Liver (tissue), 9 donors: ENCODE results near the gene RELCH. TPM values are rescaled to one million over a fixed set of nuclear protein-coding genes. Genes with fewer than 3 reads are reported as not detected.

Experiments
- DNase-seq: peaks from one replicate; pipeline ENCODE4 v3.0.0-alpha.2; 2017; ENCODE audit warnings: low spot score
- H3K27ac ChIP-seq, 2 donors: one replicate each; pipeline ENCODE4 v1.7.0; 2013; ENCODE audit warnings: inconsistent platforms in 2 of 2, low read length in 2 of 2, control low read depth in 1 of 2, low read depth in 1 of 2, mild to moderate bottlenecking in 1 of 2
- H3K27me3 ChIP-seq, 4 donors: one replicate each; pipeline versions ENCODE4 v1.6.1 to v1.7.0; 2013; ENCODE audit warnings: low read length in 3 of 4, inconsistent platforms in 1 of 4, mild to moderate bottlenecking in 1 of 4, moderate library complexity in 1 of 4; ENCODE audit not compliant: control insufficient read depth in 4 of 4, insufficient read depth in 4 of 4
- H3K36me3 ChIP-seq, 4 donors: one replicate each; pipeline versions ENCODE4 v1.6.1 to v1.7.0; 2013; ENCODE audit warnings: low read length in 3 of 4, mild to moderate bottlenecking in 3 of 4, low read depth in 1 of 4, moderate library complexity in 1 of 4; ENCODE audit not compliant: control insufficient read depth in 4 of 4, insufficient read depth in 3 of 4
- H3K4me1 ChIP-seq, 4 donors: one replicate each; pipeline versions ENCODE4 v1.6.1 to v1.7.0; 2013; ENCODE audit warnings: low read length in 3 of 4, mild to moderate bottlenecking in 3 of 4, moderate library complexity in 1 of 4; ENCODE audit not compliant: control insufficient read depth in 4 of 4, insufficient read depth in 4 of 4
- H3K4me3 ChIP-seq, 3 donors: one replicate each; pipeline versions ENCODE4 v1.6.1 to v1.7.0; 2013; ENCODE audit warnings: low read length in 3 of 3, control low read depth in 1 of 3, low read depth in 1 of 3, mild to moderate bottlenecking in 1 of 3
- H3K9ac ChIP-seq, 2 donors: one replicate each; pipeline ENCODE4 v1.7.0; 2013; ENCODE audit warnings: low read length in 2 of 2, mild to moderate bottlenecking in 2 of 2, moderate library complexity in 2 of 2, control low read depth in 1 of 2, low read depth in 1 of 2
- H3K9me3 ChIP-seq, 4 donors: one replicate each; pipeline versions ENCODE4 v1.6.1 to v1.7.0; 2013; ENCODE audit warnings: low read length in 3 of 4; ENCODE audit not compliant: control insufficient read depth in 4 of 4
- EGR1 ChIP-seq, 2 donors: IDR thresholded peaks; 2 replicates each; pipeline ENCODE4 v1.6.1; 2016 to 2018; ENCODE audit warnings: antibody characterized with exemption in 2 of 2, low read depth in 2 of 2
- FOXA1 ChIP-seq: IDR thresholded peaks from 2 replicates; pipeline ENCODE4 v1.6.1; 2016; ENCODE audit warnings: antibody characterized with exemption
- FOXA2 ChIP-seq: IDR thresholded peaks from 2 replicates; pipeline ENCODE4 v1.6.1; 2016; ENCODE audit warnings: antibody characterized with exemption
- GABPA ChIP-seq, 2 donors: IDR thresholded peaks in 1 of 2; conservative IDR thresholded peaks in 1 of 2; 2 replicates each; pipeline ENCODE4 v1.6.1; 2016; ENCODE audit warnings: antibody characterized with exemption in 2 of 2, mild to moderate bottlenecking in 1 of 2, moderate library complexity in 1 of 2
- HNF4A ChIP-seq, 2 donors: conservative IDR thresholded peaks; 2 replicates each; pipeline ENCODE4 v1.6.1; 2016; ENCODE audit warnings: antibody characterized with exemption in 2 of 2, mild to moderate bottlenecking in 2 of 2
- HNF4G ChIP-seq: IDR thresholded peaks from 2 replicates; pipeline ENCODE4 v1.6.1; 2016; ENCODE audit warnings: antibody characterized with exemption
- JUND ChIP-seq, 2 donors: IDR thresholded peaks; 2 replicates each; pipeline ENCODE4 v1.6.1; 2016; ENCODE audit warnings: antibody characterized with exemption in 2 of 2
- NR2F2 ChIP-seq: IDR thresholded peaks from 2 replicates; pipeline ENCODE4 v1.6.1; 2016; ENCODE audit warnings: antibody characterized with exemption
- RAD21 ChIP-seq, 2 donors: IDR thresholded peaks; 2 replicates each; pipeline ENCODE4 v1.6.1; 2016; ENCODE audit warnings: antibody characterized with exemption in 2 of 2, mild to moderate bottlenecking in 2 of 2
- RXRA ChIP-seq, 2 donors: IDR thresholded peaks; 2 replicates each; pipeline ENCODE4 v1.6.1; 2017 to 2018; ENCODE audit warnings: antibody characterized with exemption in 2 of 2, mild to moderate bottlenecking in 1 of 2
- SP1 ChIP-seq: IDR thresholded peaks from 2 replicates; pipeline ENCODE4 v1.6.1; 2018; ENCODE audit warnings: antibody characterized with exemption, mild to moderate bottlenecking
- TAF1 ChIP-seq: conservative IDR thresholded peaks from 2 replicates; pipeline ENCODE4 v1.6.1; 2016; ENCODE audit warnings: antibody characterized with exemption, mild to moderate bottlenecking
- YY1 ChIP-seq: IDR thresholded peaks from 2 replicates; pipeline ENCODE4 v1.6.1; 2016; ENCODE audit warnings: antibody characterized with exemption, mild to moderate bottlenecking
- WGBS: extraction: QIAGEN DNeasy Blood & Tissue Kit; methylation state at CpG from one replicate; pipeline ENCODE4 v1.1.7; 2013; 5-methylcytosine and 5-hydroxymethylcytosine counted together
- polyA plus RNA-seq, 2 donors: library from polyadenylated mRNA; stranded (reverse) in 1 of 2; unstranded in 1 of 2; fragments of 200-250 nt in 1 of 2; fragments of >200 nt in 1 of 2; fragmentation: Nextera tagmentation in 1 of 2; extraction: Ambion mirVana in 1 of 2; gene quantifications; one replicate each; pipeline versions ENCODE4 v1.2.1 to v1.2.3, GENCODE V29; 2013 to 2015
- total RNA-seq, 2 donors: library from RNA; depleted of rRNA; stranded (reverse); fragments of >200 nt; gene quantifications; one replicate each; pipeline ENCODE4 v1.2.3, GENCODE V29; 2014
- TF ChIP-seq, protein P1 (sequence below): IDR thresholded peaks from 2 replicates; pipeline ENCODE4 v1.6.1; 2016; ENCODE audit warnings: antibody characterized with exemption
- TF ChIP-seq, protein P2 (sequence below): IDR thresholded peaks from 2 replicates; pipeline ENCODE4 v1.6.1; 2016; ENCODE audit warnings: antibody characterized with exemption, mild to moderate bottlenecking
- TF ChIP-seq, protein P3 (sequence below): IDR thresholded peaks from 2 replicates; pipeline ENCODE4 v1.6.1; 2016; ENCODE audit warnings: antibody characterized with exemption
- TF ChIP-seq, protein P4 (sequence below): IDR thresholded peaks from 2 replicates; pipeline ENCODE4 v1.6.1; 2016; ENCODE audit warnings: antibody characterized with exemption
- TF ChIP-seq, protein P5 (sequence below): fragments of 150-350 bp; IDR thresholded peaks from 2 replicates; pipeline ENCODE4 v1.5.1; 2017; ENCODE audit warnings: improper control_type of control experiment, low read depth, low read length; ENCODE audit not compliant: missing input control
- donor health status: healthy.
- donor health status: healthy.
- donor health status: healthy.
- donor health status: healthy.
- donor health status: healthy.

The RELCH gene
- total and polyA plus RNA-seq, 4 donors: 4.3 to 21.7 (median 11.0) TPM

DNA sequence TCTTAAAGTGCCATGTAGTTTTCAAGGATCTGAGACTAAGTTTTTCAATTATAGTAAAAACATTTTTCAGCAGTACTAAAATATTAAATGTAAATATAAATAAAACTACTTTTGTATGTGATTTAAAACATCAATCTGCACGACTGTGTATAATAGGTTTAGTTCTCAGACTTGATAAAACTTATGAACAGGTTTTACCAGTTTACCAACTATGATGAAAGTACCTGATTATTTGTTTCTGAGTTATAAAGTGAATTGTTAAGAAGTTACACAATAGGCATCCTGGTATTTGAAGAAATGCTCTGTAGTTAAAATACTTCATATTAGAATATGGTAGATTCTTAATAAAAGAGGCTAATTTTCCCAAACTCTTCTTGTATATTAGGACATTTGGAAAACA lies 14.8 kb downstream of the RELCH start (continued):
- no peak for TF ChIP-seq HNF4G

DNA sequence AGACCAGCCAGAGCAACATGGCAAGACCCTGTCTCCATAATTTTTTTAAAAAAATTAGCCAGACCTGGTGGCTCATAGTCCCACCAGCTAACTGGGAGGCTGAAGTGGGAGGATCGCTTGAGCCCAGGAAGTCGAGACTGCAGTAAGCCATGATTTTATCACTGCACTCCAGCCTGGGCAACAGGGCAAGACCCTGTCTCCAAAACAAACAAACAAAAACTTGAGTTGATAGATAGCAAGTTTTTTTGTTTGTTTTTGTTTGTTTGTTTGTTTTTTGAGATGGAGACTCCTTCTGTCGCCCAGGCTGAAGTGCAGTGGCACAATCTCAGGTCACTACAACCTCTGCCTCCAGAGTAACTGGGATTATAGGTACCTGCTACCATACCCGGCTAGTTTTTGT lies 18.8 kb downstream of the RELCH start:
- Histone ChIP-seq H3K4me1 (no peaks in the 10 kb centered on the region), H3K36me3 (no peaks in the 10 kb centered on the region), H3K9ac (no peak overlapping the region), H3K4me3 (no peak overlapping the region), H3K9me3 (no peaks in the 10 kb centered on the region), H3K27me3 (no peaks in the 10 kb centered on the region), H3K27ac (no peak overlapping the region)
- TF ChIP-seq GABPA (IDR thresholded peaks at IDR 0.05 in 1 of 2, conservative IDR thresholded peaks at IDR 0.05 in 1 of 2) (no peak), RXRA (IDR thresholded peaks at IDR 0.05) (no peak), FOXA1 (no peak), TAF1 (no peak), FOXA2 (no peak), JUND (IDR thresholded peaks at IDR 0.05) (no peak), SP1 (no peak), EGR1 (IDR thresholded peaks at IDR 0.05; ENCODE audit: low read depth in 2 of 2) (no peak), HNF4G (no peak), NR2F2 (no peak), RAD21 (IDR thresholded peaks at IDR 0.05) (no peak), HNF4A (conservative IDR thresholded peaks at IDR 0.05) (no peak), YY1 (no peak)
- TF ChIP-seq, protein P1, sequence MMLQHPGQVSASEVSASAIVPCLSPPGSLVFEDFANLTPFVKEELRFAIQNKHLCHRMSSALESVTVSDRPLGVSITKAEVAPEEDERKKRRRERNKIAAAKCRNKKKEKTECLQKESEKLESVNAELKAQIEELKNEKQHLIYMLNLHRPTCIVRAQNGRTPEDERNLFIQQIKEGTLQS: no peak
- TF ChIP-seq, protein P2, sequence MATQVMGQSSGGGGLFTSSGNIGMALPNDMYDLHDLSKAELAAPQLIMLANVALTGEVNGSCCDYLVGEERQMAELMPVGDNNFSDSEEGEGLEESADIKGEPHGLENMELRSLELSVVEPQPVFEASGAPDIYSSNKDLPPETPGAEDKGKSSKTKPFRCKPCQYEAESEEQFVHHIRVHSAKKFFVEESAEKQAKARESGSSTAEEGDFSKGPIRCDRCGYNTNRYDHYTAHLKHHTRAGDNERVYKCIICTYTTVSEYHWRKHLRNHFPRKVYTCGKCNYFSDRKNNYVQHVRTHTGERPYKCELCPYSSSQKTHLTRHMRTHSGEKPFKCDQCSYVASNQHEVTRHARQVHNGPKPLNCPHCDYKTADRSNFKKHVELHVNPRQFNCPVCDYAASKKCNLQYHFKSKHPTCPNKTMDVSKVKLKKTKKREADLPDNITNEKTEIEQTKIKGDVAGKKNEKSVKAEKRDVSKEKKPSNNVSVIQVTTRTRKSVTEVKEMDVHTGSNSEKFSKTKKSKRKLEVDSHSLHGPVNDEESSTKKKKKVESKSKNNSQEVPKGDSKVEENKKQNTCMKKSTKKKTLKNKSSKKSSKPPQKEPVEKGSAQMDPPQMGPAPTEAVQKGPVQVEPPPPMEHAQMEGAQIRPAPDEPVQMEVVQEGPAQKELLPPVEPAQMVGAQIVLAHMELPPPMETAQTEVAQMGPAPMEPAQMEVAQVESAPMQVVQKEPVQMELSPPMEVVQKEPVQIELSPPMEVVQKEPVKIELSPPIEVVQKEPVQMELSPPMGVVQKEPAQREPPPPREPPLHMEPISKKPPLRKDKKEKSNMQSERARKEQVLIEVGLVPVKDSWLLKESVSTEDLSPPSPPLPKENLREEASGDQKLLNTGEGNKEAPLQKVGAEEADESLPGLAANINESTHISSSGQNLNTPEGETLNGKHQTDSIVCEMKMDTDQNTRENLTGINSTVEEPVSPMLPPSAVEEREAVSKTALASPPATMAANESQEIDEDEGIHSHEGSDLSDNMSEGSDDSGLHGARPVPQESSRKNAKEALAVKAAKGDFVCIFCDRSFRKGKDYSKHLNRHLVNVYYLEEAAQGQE: no peak
- TF ChIP-seq, protein P3, sequence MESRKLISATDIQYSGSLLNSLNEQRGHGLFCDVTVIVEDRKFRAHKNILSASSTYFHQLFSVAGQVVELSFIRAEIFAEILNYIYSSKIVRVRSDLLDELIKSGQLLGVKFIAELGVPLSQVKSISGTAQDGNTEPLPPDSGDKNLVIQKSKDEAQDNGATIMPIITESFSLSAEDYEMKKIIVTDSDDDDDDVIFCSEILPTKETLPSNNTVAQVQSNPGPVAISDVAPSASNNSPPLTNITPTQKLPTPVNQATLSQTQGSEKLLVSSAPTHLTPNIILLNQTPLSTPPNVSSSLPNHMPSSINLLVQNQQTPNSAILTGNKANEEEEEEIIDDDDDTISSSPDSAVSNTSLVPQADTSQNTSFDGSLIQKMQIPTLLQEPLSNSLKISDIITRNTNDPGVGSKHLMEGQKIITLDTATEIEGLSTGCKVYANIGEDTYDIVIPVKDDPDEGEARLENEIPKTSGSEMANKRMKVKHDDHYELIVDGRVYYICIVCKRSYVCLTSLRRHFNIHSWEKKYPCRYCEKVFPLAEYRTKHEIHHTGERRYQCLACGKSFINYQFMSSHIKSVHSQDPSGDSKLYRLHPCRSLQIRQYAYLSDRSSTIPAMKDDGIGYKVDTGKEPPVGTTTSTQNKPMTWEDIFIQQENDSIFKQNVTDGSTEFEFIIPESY: no peak
- TF ChIP-seq, protein P4, sequence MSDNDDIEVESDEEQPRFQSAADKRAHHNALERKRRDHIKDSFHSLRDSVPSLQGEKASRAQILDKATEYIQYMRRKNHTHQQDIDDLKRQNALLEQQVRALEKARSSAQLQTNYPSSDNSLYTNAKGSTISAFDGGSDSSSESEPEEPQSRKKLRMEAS: no peak
- TF ChIP-seq, protein P5, sequence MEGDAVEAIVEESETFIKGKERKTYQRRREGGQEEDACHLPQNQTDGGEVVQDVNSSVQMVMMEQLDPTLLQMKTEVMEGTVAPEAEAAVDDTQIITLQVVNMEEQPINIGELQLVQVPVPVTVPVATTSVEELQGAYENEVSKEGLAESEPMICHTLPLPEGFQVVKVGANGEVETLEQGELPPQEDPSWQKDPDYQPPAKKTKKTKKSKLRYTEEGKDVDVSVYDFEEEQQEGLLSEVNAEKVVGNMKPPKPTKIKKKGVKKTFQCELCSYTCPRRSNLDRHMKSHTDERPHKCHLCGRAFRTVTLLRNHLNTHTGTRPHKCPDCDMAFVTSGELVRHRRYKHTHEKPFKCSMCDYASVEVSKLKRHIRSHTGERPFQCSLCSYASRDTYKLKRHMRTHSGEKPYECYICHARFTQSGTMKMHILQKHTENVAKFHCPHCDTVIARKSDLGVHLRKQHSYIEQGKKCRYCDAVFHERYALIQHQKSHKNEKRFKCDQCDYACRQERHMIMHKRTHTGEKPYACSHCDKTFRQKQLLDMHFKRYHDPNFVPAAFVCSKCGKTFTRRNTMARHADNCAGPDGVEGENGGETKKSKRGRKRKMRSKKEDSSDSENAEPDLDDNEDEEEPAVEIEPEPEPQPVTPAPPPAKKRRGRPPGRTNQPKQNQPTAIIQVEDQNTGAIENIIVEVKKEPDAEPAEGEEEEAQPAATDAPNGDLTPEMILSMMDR: no peak
- DNase-seq: no peak
- WGBS: 95% methylated on average over 4 of the region's 4 CpGs
